Endothelial cell of umbilical vein (primary cell): Measurements from ENCODE around the gene RGPD6.
"Not testable (repeated sequence)": the region's sequence is repeated elsewhere in the genome, so short reads cannot be mapped to it uniquely, and the experiment has no call there.

Experiments
- CTCF ChIP-seq, 2 donors: IDR thresholded peaks; 1 replicate in 1 of 2; 2 replicates in 1 of 2; pipeline ENCODE4 v1.5.1; 2011; ENCODE audit warnings: low read length in 2 of 2, mild to moderate bottlenecking in 2 of 2, moderate library complexity in 2 of 2, control low read depth in 1 of 2, inconsistent platforms in 1 of 2, low read depth in 1 of 2; ENCODE audit not compliant: insufficient read depth in 1 of 2; ENCODE audit errors: extremely low read depth in 1 of 2
- EZH2 ChIP-seq: IDR thresholded peaks from 2 replicates; pipeline ENCODE4 v1.6.1; 2012; ENCODE audit warnings: borderline replicate concordance, low read depth, mild to moderate bottlenecking, moderate library complexity, low read length, inconsistent platforms; ENCODE audit not compliant: severe bottlenecking
- POLR2A ChIP-seq: IDR thresholded peaks from 2 replicates; pipeline ENCODE4 v1.6.1; 2012; ENCODE audit warnings: low read depth, mild to moderate bottlenecking, control low read depth, low read length

- TF ChIP-seq POLR2A; CTCF (IDR thresholded peaks at IDR 0.05; ENCODE audit: extremely low read depth in 1 of 2, insufficient read depth in 1 of 2, low read depth in 1 of 2, low read length in 2 of 2); EZH2: not testable (repeated sequence)
Observed at GRCh38 chr2:110482697-110483096, 94.3 kb downstream of the RGPD6 start.
